ENCODE data around the gene ISG15.

The ISG15 gene

DNA sequence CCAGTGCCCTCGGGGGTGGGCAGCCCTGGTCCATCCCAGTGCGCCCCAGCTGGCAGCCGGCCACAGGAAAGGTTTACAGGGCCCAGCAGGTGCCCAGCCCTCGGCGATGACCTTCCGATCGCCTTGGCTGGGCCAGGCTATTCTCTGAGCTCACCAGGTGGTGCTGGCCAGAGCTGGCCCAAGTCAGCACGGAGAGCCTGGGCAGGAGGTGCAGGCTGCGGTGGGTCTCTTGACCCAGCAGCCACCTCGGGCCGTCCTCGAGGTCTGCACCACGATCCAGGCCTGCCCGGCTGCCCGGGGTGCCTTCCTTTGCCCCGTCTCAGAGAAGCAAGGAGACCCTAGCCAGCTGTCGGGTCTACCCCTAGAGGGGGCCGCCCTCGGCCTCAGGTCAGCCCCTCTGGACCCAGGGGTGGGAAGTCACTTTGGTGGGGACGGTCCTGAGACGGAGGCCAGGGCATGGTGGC is 31.8 kb upstream of the ISG15 start:
- Histone ChIP-seq H2AK5ac (ENCODE audit: low read length) (no peak overlapping the region), H3K14ac (ENCODE audit: low read length) (no peak overlapping the region), H3K79me1 (ENCODE audit: low read length) (no peaks in the 10 kb centered on the region), H3K27me3 (ENCODE audit: insufficient read depth, low read length) (no peaks in the 10 kb centered on the region), H3K23ac (ENCODE audit: low read length) (no peak overlapping the region), H3K36me3 (ENCODE audit: control insufficient read depth in 1 of 2, insufficient read depth in 2 of 2, low read length in 2 of 2) (no peaks in the 10 kb centered on the region), H4K8ac (ENCODE audit: low read depth, low read length) (no peak overlapping the region), H3K27ac (ENCODE audit: low read depth, low read length) (no peak overlapping the region), H2BK120ac (ENCODE audit: insufficient read depth, low read length, poor library complexity) (peak overlapping the region; percentile 26), H3K9ac (ENCODE audit: low read length) (no peak overlapping the region), H3K4me3 (ENCODE audit: low read depth, low read length) (no peak overlapping the region), H4K12ac (ENCODE audit: low read depth, low read length) (no peak overlapping the region), H3K79me2 (ENCODE audit: control insufficient read depth, insufficient read depth, low read length, poor library complexity) (no peaks in the 10 kb centered on the region), H3K18ac (ENCODE audit: low read length) (no peak overlapping the region), H3K9me3 (ENCODE audit: insufficient read depth, low read depth, low read length) (no peaks in the 10 kb centered on the region), H3K4me2 (ENCODE audit: low read length) (no peak overlapping the region), H3K4ac (ENCODE audit: low read depth, low read length) (no peak overlapping the region), H2BK12ac (ENCODE audit: low read length) (no peak overlapping the region), H2BK5ac (ENCODE audit: low read depth, low read length, poor library complexity) (no peak overlapping the region), H4K91ac (ENCODE audit: low read depth, low read length) (no peak overlapping the region), H3K4me1 (ENCODE audit: control insufficient read depth in 1 of 2, insufficient read depth in 2 of 2, low read length in 2 of 2) (no peaks in the 10 kb centered on the region), H2AFZ (ENCODE audit: insufficient read depth, low read length, poor library complexity) (no peak overlapping the region)
- WGBS (ENCODE audit: extremely low coverage, insufficient coverage, insufficient read length): no CpG with 5 or more reads among the region's 21 CpGs
- DNase-seq: no peak

DNA sequence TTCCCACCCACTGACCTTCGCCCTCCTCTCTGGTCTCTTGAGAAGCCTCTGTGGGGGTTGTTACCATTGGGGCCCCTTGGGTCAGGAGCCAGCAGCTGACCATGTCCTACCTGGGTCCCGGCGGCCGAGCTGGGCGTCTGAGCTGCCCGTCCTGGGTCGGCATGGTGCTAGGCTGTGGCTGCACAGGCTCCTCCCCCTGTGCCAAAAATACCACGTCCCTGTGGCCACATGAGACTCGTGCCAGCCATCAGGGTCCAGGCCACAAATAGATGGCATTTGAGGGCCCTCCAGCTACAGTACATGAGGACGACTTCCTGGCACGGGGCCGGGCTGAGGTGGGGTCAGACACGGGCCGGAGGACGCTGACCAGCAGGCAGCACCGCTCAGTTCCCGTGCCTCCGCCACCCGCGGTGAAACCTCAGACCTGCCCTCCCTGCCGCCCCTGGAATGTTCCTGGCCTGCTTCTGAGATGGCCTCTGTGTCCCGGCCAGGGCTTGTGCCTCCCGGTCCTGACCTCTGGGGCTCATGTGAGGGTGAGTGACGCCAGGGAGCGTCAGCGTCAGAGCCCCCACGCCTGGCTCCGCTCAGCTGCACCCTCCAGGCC is 31.2 kb upstream of the ISG15 start, which contains the start of gene PERM1:
PERM1 (minus strand) TSS at position 139 of the 604 bp plus-strand sequence. CDS start 1,064 bp downstream, outside the sequence.
- Histone ChIP-seq H3K4ac (ENCODE audit: low read depth, low read length) (no peak within 1 kb of the TSS), H3K9me3 (ENCODE audit: insufficient read depth, low read depth, low read length) (no peaks in the 10 kb centered on the region), H3K4me3 (ENCODE audit: low read depth, low read length) (no peak within 1 kb of the TSS), H3K36me3 (ENCODE audit: control insufficient read depth in 1 of 2, insufficient read depth in 2 of 2, low read length in 2 of 2) (no peaks in the 10 kb centered on the region), H3K27ac (ENCODE audit: low read depth, low read length) (no peak within 1 kb of the TSS), H3K4me2 (ENCODE audit: low read length) (no peak within 1 kb of the TSS), H2BK12ac (ENCODE audit: low read length) (no peak within 1 kb of the TSS), H3K79me2 (ENCODE audit: control insufficient read depth, insufficient read depth, low read length, poor library complexity) (no peaks in the 10 kb centered on the region), H3K23ac (ENCODE audit: low read length) (no peak within 1 kb of the TSS), H3K9ac (ENCODE audit: low read length) (no peak within 1 kb of the TSS), H2AK5ac (ENCODE audit: low read length) (no peak within 1 kb of the TSS), H3K4me1 (ENCODE audit: control insufficient read depth in 1 of 2, insufficient read depth in 2 of 2, low read length in 2 of 2) (no peaks in the 10 kb centered on the region), H2BK120ac (ENCODE audit: insufficient read depth, low read length, poor library complexity) (peak within 1 kb of the TSS; percentile 26), H4K12ac (ENCODE audit: low read depth, low read length) (no peak within 1 kb of the TSS), H3K18ac (ENCODE audit: low read length) (no peak within 1 kb of the TSS), H3K79me1 (ENCODE audit: low read length) (no peaks in the 10 kb centered on the region), H2AFZ (ENCODE audit: insufficient read depth, low read length, poor library complexity) (no peak within 1 kb of the TSS), H3K14ac (ENCODE audit: low read length) (no peak within 1 kb of the TSS), H3K27me3 (ENCODE audit: insufficient read depth, low read length) (no peaks in the 10 kb centered on the region), H4K91ac (ENCODE audit: low read depth, low read length) (no peak within 1 kb of the TSS), H4K8ac (ENCODE audit: low read depth, low read length) (no peak within 1 kb of the TSS), H2BK5ac (ENCODE audit: low read depth, low read length, poor library complexity) (no peak within 1 kb of the TSS)
- DNase-seq: no peak
- WGBS (ENCODE audit: extremely low coverage, insufficient coverage, insufficient read length): no CpG with 5 or more reads among the region's 28 CpGs

DNA sequence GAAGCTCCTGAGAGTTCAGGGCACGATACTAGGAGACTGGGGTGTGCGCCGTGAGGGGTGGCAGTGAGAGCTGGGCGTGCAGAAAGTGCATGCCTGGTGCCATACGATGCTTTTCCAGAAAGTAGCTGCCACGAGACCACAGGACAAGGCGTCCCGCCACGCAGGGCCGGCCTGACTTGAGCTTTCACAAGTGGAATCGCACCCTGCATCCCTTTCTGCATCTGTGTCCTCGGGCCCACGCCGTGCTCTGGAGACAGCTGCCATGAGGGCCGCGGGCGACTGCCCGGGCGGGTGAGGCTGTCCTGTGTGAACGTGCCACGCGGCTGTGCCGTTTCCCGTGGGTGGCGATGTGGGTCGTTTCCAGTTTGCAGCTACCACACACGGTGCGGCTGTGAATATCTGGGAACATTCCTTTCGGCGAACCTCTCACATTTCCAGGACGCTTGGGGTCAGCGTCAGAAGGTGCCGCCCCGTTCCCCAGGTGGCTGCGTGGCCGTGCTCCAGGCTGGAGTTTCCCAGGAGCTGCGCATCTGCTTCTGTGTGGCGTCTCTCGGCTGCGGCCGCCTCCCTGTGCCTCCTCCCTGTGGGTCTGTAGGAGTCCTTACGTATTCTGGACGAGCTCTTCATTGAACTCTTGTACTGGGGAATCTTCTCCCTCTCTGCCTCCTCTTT is 30.4 kb upstream of the ISG15 start:
- Histone ChIP-seq H2AFZ (ENCODE audit: insufficient read depth, low read length, poor library complexity) (no peak overlapping the region), H3K4me2 (ENCODE audit: low read length) (no peak overlapping the region), H3K4ac (ENCODE audit: low read depth, low read length) (no peak overlapping the region), H2AK5ac (ENCODE audit: low read length) (no peak overlapping the region), H3K36me3 (ENCODE audit: control insufficient read depth in 1 of 2, insufficient read depth in 2 of 2, low read length in 2 of 2) (no peaks in the 10 kb centered on the region), H3K9ac (ENCODE audit: low read length) (no peak overlapping the region), H4K12ac (ENCODE audit: low read depth, low read length) (no peak overlapping the region), H3K18ac (ENCODE audit: low read length) (no peak overlapping the region), H2BK12ac (ENCODE audit: low read length) (no peak overlapping the region), H3K4me3 (ENCODE audit: low read depth, low read length) (no peak overlapping the region), H2BK5ac (ENCODE audit: low read depth, low read length, poor library complexity) (no peak overlapping the region), H3K23ac (ENCODE audit: low read length) (no peak overlapping the region), H2BK120ac (ENCODE audit: insufficient read depth, low read length, poor library complexity) (no peak overlapping the region), H3K9me3 (ENCODE audit: insufficient read depth, low read depth, low read length) (no peaks in the 10 kb centered on the region), H3K4me1 (ENCODE audit: control insufficient read depth in 1 of 2, insufficient read depth in 2 of 2, low read length in 2 of 2) (no peaks in the 10 kb centered on the region), H4K8ac (ENCODE audit: low read depth, low read length) (no peak overlapping the region), H4K91ac (ENCODE audit: low read depth, low read length) (no peak overlapping the region), H3K79me1 (ENCODE audit: low read length) (no peaks in the 10 kb centered on the region), H3K14ac (ENCODE audit: low read length) (no peak overlapping the region), H3K27ac (ENCODE audit: low read depth, low read length) (no peak overlapping the region), H3K27me3 (ENCODE audit: insufficient read depth, low read length) (no peaks in the 10 kb centered on the region), H3K79me2 (ENCODE audit: control insufficient read depth, insufficient read depth, low read length, poor library complexity) (no peaks in the 10 kb centered on the region)
- WGBS (ENCODE audit: extremely low coverage, insufficient coverage, insufficient read length): no CpG with 5 or more reads among the region's 43 CpGs
- DNase-seq: peak in 1 of 2 donors; percentile 17

DNA sequence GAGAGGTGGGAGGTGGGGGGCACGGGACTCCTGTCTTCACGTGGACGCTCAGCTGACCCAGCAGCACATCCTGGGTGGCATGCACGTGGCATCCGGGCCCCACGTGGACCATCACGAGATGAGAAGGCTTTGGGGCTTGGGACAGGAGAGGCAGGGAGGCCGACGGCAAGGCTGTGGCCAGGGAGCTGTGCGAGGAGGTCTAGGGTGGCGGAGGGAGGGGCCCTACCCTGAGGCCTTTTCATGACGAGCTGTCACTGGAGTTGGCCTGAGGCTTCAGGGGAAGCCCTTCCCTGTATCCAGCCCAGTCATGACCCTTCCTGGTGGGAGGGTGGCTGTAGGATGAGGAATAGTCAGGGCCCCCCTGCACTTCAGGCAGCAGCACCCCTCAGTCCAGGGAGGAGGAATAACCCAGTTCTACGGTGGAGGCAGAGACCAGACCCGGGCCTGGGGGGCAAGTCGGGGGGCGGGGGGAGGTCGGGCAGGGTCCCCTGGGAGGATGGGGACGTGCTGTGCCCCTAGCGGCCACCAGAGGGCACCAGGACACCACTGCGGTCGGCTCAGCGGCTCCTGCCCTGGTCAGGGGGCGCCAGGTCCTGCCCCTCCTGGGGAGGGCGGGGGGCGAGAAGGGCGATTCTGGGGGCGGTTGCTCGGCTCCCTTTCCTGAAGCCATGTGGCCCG is 29.4 kb upstream of the ISG15 start:
- H3K4me1 ChIP-seq (ENCODE audit: control insufficient read depth in 1 of 2, insufficient read depth in 2 of 2, low read length in 2 of 2): no peaks in the 10 kb centered on the region
- H2AFZ ChIP-seq (ENCODE audit: insufficient read depth, low read length, poor library complexity): peak overlapping the region; percentile 74
- H3K4me3 ChIP-seq (ENCODE audit: low read depth, low read length): no peak overlapping the region
- H3K27ac ChIP-seq (ENCODE audit: low read depth, low read length): no peak overlapping the region
- H2BK5ac ChIP-seq (ENCODE audit: low read depth, low read length, poor library complexity): no peak overlapping the region
- peak in 1 of 2 donors; percentile 45 for DNase-seq
- H3K18ac ChIP-seq (ENCODE audit: low read length): no peak overlapping the region
- H4K8ac ChIP-seq (ENCODE audit: low read depth, low read length): no peak overlapping the region
- H3K79me2 ChIP-seq (ENCODE audit: control insufficient read depth, insufficient read depth, low read length, poor library complexity): no peaks in the 10 kb centered on the region
- H3K14ac ChIP-seq (ENCODE audit: low read length): no peak overlapping the region
- peak overlapping the region; percentile 95 for H2AK5ac ChIP-seq (ENCODE audit: low read length)
- H4K12ac ChIP-seq (ENCODE audit: low read depth, low read length): no peak overlapping the region
- H3K9ac ChIP-seq (ENCODE audit: low read length): no peak overlapping the region
- H3K79me1 ChIP-seq (ENCODE audit: low read length): no peaks in the 10 kb centered on the region
- H3K4ac ChIP-seq (ENCODE audit: low read depth, low read length): no peak overlapping the region
- no peak overlapping the region for H3K23ac ChIP-seq (ENCODE audit: low read length)
- H3K27me3 ChIP-seq (ENCODE audit: insufficient read depth, low read length): no peaks in the 10 kb centered on the region
- no peak overlapping the region for H2BK12ac ChIP-seq (ENCODE audit: low read length)
- no peak overlapping the region for H2BK120ac ChIP-seq (ENCODE audit: insufficient read depth, low read length, poor library complexity)
- no CpG with 5 or more reads among the region's 29 CpGs for WGBS (ENCODE audit: extremely low coverage, insufficient coverage, insufficient read length)
- no peak overlapping the region for H4K91ac ChIP-seq (ENCODE audit: low read depth, low read length)
- H3K36me3 ChIP-seq (ENCODE audit: control insufficient read depth in 1 of 2, insufficient read depth in 2 of 2, low read length in 2 of 2): no peaks in the 10 kb centered on the region
- no peaks in the 10 kb centered on the region for H3K9me3 ChIP-seq (ENCODE audit: insufficient read depth, low read depth, low read length)
- peak overlapping the region; percentile 43 for H3K4me2 ChIP-seq (ENCODE audit: low read length)
